Activated CD4-positive, alpha-beta T cell treated with anti-CD3 and anti-CD28 coated beads for 4 hours (primary cell): ENCODE data around the gene STK16.

Source experiments
- DNase-seq, 2 donors: peaks; one replicate each; pipeline ENCODE4 v3.0.0-alpha.2; 2020

Gene STK16

GRCh38 chr2:219289537-219290361 lies 44.5 kb downstream of the STK16 start:
- no peak for DNase-seq

- DNase-seq = no peak
Observed at GRCh38 chr2:219290381-219291171, 45.3 kb downstream of the STK16 start.

GRCh38 chr2:219291394-219291793 lies 46.1 kb downstream of the STK16 start:
- DNase-seq = no peak

- no peak for DNase-seq
Observed at GRCh38 chr2:219291910-219292490, 46.7 kb downstream of the STK16 start.

- DNase-seq = no peak
Observed at GRCh38 chr2:219292616-219293015, 47.3 kb downstream of the STK16 start.

GRCh38 chr2:219293736-219294231 lies 48.5 kb downstream of the STK16 start:
- no peak for DNase-seq

GRCh38 chr2:219294356-219295351 lies 49.4 kb downstream of the STK16 start:
- DNase-seq = peak; percentile 88

- no peak for DNase-seq
Observed at GRCh38 chr2:219296142-219296541, 50.9 kb downstream of the STK16 start.

GRCh38 chr2:219296631-219297391 lies 51.5 kb downstream of the STK16 start:
- DNase-seq = no peak

GRCh38 chr2:219297766-219298456 lies 52.6 kb downstream of the STK16 start:
- DNase-seq = no peak

GRCh38 chr2:219298759-219299371 lies 53.6 kb downstream of the STK16 start:
- DNase-seq = peak; percentile 76 to 91

- no peak for DNase-seq
Observed at GRCh38 chr2:219299372-219299760, 54.1 kb downstream of the STK16 start.
